ENCODE measurements around the gene IL32. TPM values are rescaled to one million over a fixed set of nuclear protein-coding genes. Genes with fewer than 3 reads are reported as not detected.

The IL32 gene
- total RNA-seq, 2 donors from 2014 or later: 184 to 238 TPM

DNA sequence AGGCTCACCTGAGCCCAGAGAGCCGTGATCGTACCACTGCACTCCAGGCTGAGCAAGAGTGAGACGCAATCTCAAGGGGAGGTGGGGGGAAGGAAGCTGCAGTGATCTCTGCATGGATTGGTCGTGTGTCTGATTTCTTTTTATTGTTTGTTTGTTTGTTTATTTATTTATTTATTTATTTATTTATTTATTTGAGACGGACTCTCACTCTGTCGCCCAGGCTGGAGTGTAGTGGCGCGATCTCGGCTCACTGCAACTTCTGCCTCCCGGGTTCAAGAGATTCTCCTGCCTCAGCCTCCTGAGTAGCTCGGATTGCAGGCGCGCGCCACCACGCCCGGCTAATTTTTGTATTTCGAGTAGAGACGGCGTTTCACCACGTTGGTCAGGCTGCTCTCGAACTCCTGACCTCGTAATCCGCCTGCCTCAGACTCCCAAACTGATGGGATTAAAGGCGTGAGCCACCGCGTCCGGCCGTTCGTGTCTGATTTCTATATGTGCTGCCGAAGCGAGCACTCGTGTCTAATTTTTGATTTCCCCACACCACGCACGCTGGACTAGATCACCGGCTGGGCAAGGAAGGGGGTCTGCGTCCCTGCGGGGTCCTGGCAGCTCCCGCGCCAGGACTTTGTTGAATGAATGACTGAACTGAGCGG, 45.7 kb upstream of the IL32 start:
- H3K27ac ChIP-seq: peak overlapping the region; percentile 98 to 100 (median 100)
- intact Hi-C loops (cut with DNase I): no loop called here

DNA sequence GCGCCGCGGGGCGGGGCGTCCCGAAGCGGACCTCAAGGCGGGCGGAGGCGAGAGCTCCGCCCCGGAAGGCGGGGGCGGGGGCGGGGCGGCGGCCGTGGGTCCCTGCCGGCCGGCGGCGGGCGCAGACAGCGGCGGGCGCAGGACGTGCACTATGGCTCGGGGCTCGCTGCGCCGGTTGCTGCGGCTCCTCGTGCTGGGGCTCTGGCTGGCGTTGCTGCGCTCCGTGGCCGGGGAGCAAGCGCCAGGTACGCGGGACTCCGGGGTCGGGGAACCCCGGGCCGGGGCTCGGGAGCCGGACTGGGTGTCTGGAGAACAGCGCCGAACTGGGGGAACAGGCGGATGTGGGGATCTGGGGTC, 45.2 kb upstream of the IL32 start, which contains the start of gene TNFRSF12A:
Gene TNFRSF12A (plus strand): TSS at position 122 of the 357 bp plus-strand sequence. CDS start 30 bp downstream, at position 152.
- no peaks in the 10 kb centered on the region for H3K36me3 ChIP-seq (replicated peaks in 1 of 2; ENCODE audit: insufficient read depth in 1 of 2, low read depth in 2 of 2)
- H3K9me3 ChIP-seq: no peaks in the 10 kb centered on the region
- ATAC-seq (peak; percentile 50), DNase-seq (peak; percentile 86 to 90 (median 88))
- H3K4me1 ChIP-seq: peaks cover 61% of the 10 kb centered on the region
- 2% methylated on average over 28 of the region's 49 CpGs; no CpG with 5 or more reads in 1 of the 2 donors for WGBS, 2 donors
- TF ChIP-seq, protein P1, sequence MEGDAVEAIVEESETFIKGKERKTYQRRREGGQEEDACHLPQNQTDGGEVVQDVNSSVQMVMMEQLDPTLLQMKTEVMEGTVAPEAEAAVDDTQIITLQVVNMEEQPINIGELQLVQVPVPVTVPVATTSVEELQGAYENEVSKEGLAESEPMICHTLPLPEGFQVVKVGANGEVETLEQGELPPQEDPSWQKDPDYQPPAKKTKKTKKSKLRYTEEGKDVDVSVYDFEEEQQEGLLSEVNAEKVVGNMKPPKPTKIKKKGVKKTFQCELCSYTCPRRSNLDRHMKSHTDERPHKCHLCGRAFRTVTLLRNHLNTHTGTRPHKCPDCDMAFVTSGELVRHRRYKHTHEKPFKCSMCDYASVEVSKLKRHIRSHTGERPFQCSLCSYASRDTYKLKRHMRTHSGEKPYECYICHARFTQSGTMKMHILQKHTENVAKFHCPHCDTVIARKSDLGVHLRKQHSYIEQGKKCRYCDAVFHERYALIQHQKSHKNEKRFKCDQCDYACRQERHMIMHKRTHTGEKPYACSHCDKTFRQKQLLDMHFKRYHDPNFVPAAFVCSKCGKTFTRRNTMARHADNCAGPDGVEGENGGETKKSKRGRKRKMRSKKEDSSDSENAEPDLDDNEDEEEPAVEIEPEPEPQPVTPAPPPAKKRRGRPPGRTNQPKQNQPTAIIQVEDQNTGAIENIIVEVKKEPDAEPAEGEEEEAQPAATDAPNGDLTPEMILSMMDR (IDR thresholded peaks at IDR 0.05): peak in 3 of 7 experiments; percentile 12 to 28 (median 26)
- peak; percentile 98 to 99 (median 99) for TF ChIP-seq POLR2A (IDR thresholded peaks at IDR 0.05)
- H3K27me3 ChIP-seq: no peaks in the 10 kb centered on the region
- H3K4me3 ChIP-seq: peak within 1 kb of the TSS; percentile 24 to 97
- intact Hi-C loops (cut with DNase I): no loop called here
- H3K27ac ChIP-seq: peak within 1 kb of the TSS; percentile 98 to 100 (median 100)

More for the DNA sequence above, 45.7 kb upstream of the IL32 start:
- Histone ChIP-seq H3K27me3 (no peaks in the 10 kb centered on the region), H3K4me3 (no peak overlapping the region), H3K36me3 (replicated peaks in 1 of 2; ENCODE audit: insufficient read depth in 1 of 2, low read depth in 2 of 2) (no peaks in the 10 kb centered on the region), H3K9me3 (no peaks in the 10 kb centered on the region), H3K4me1 (peaks cover 56% of the 10 kb centered on the region)
- no peak for DNase-seq
- TF ChIP-seq, protein P1 (IDR thresholded peaks at IDR 0.05): no peak
- no peak for TF ChIP-seq POLR2A (IDR thresholded peaks at IDR 0.05)
- no peak for ATAC-seq
- WGBS, 2 donors: 23 to 32% methylated on average over 32 to 40 of the region's 40 CpGs

DNA sequence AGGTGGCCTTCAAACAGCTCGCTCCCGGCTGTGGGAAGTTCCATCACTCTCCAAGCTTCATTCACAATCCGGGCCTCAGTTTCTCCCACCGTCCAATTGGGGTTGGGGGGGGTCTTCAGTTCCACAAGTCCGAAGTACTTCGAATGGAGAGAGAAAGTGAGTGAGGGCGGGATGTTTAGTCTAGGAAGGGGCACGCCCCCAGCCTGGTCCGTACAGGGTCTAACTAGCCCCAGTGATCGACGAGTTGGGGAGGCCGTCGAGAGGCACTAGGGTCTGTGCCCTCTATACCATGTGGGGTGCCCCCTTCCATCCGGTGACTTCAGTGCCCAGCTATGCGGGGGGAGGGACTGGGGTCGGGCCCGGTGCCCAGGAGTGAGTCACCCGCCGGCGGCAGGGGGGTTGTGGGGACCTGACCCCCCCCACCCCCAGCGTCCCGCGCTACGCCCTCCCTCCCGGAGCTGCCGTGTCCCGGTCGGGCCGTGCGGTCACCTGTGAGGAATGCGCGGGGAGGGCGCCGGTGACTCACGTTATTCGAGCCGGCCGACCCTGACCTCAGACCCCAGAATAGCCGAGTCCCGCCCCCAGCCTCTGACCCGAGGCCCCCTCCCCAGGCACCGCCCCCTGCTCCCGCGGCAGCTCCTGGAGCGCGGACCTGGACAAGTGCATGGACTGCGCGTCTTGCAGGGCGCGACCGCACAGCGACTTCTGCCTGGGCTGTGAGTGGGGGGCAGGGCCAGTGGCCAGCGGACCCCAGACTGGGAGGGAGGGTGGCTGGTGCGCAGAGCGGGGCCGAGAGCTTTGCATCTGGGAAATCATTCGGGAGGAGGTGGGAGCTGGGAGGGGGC, 44.6 kb upstream of the IL32 start:
- TF ChIP-seq POLR2A (IDR thresholded peaks at IDR 0.05): peak; percentile 38 to 91 (median 77)
- TF ChIP-seq, protein P1 (IDR thresholded peaks at IDR 0.05): no peak
- WGBS, 2 donors: 0% methylated on average over 18 to 47 of the region's 57 CpGs
- no peaks in the 10 kb centered on the region for H3K27me3 ChIP-seq
- peak; percentile 95 to 98 (median 96) for DNase-seq
- H3K27ac ChIP-seq: peak overlapping the region; percentile 98 to 100 (median 100)
- peak overlapping the region; percentile 24 to 97 for H3K4me3 ChIP-seq
- peaks cover 64% of the 10 kb centered on the region for H3K4me1 ChIP-seq
- no peaks in the 10 kb centered on the region for H3K9me3 ChIP-seq
- peak; percentile 60 for ATAC-seq
- intact Hi-C loops (cut with DNase I): no loop called here
- H3K36me3 ChIP-seq (replicated peaks in 1 of 2; ENCODE audit: insufficient read depth in 1 of 2, low read depth in 2 of 2): no peaks in the 10 kb centered on the region

DNA sequence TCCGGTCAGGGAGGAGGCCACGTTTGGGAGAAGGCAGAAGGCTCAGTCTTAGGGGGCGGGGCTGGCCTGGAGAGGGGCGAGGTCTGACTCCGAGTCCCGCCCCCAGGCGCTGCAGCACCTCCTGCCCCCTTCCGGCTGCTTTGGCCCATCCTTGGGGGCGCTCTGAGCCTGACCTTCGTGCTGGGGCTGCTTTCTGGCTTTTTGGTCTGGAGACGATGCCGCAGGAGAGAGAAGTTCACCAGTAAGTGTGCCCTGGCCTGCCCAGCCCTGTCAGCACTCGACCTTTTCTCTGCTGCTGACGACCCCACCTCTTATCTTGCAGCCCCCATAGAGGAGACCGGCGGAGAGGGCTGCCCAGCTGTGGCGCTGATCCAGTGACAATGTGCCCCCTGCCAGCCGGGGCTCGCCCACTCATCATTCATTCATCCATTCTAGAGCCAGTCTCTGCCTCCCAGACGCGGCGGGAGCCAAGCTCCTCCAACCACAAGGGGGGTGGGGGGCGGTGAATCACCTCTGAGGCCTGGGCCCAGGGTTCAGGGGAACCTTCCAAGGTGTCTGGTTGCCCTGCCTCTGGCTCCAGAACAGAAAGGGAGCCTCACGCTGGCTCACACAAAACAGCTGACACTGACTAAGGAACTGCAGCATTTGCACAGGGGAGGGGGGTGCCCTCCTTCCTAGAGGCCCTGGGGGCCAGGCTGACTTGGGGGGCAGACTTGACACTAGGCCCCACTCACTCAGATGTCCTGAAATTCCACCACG, 43.8 kb upstream of the IL32 start:
- Histone ChIP-seq H3K4me3 (peak overlapping the region; percentile 24 to 97), H3K9me3 (no peaks in the 10 kb centered on the region), H3K4me1 (peaks cover 64% of the 10 kb centered on the region), H3K27ac (peak overlapping the region; percentile 98 to 100 (median 100)), H3K27me3 (no peaks in the 10 kb centered on the region), H3K36me3 (replicated peaks in 1 of 2; ENCODE audit: insufficient read depth in 1 of 2, low read depth in 2 of 2) (peaks cover 0 to 3% of the 10 kb centered on the region in 2 donors)
- DNase-seq (peak; percentile 85 to 88 (median 88)), ATAC-seq (peak; percentile 20)
- peak in 1 of 3 donors; percentile 11 for TF ChIP-seq POLR2A (IDR thresholded peaks at IDR 0.05)
- TF ChIP-seq, protein P1 (IDR thresholded peaks at IDR 0.05): peak in 4 of 7 experiments; percentile 45 to 50 (median 48)
- intact Hi-C loops (cut with DNase I): no loop called here
- WGBS, 2 donors: 11 to 13% methylated on average over 15 to 25 of the region's 25 CpGs
